ENCODE data around the gene AUTS2.
"Not testable (repeated sequence)": the region's sequence is repeated elsewhere in the genome, so short reads cannot be mapped to it uniquely, and the experiment has no call there.

AUTS2 gene

DNA sequence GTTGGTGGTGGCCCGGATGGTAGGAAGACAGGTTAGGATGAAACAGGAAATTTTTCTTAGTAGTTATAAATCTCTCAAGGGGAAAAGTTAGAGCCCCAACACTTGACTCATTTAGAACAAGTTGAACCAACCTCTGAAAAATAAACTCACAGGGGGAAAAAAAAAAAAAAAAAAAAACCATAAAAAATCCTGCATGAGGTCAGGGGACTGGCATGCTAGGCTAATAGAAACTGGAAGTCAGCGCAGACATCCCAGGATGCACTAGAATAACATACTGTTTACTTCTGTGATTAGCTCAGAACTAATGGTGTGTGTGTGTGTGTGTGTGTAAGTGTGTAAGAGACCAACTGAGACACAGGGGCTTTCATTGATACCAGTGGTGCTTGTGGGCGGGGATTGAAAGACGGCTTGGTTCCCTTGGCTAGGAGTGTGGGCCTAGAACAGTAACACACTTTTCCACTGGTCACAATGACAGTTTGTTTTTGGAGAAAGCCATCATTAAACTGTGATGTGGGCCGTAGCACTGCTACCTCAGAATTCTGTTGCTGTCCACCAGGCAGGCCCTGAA is 1042.1 kb downstream of the AUTS2 start:
- no peak for DNase-seq (ENCODE audit: extremely low read depth, low read depth)
- H3K4me3 ChIP-seq (replicated peaks; ENCODE audit: low read depth, low read length): no peak overlapping the region
- TF ChIP-seq, protein P1, sequence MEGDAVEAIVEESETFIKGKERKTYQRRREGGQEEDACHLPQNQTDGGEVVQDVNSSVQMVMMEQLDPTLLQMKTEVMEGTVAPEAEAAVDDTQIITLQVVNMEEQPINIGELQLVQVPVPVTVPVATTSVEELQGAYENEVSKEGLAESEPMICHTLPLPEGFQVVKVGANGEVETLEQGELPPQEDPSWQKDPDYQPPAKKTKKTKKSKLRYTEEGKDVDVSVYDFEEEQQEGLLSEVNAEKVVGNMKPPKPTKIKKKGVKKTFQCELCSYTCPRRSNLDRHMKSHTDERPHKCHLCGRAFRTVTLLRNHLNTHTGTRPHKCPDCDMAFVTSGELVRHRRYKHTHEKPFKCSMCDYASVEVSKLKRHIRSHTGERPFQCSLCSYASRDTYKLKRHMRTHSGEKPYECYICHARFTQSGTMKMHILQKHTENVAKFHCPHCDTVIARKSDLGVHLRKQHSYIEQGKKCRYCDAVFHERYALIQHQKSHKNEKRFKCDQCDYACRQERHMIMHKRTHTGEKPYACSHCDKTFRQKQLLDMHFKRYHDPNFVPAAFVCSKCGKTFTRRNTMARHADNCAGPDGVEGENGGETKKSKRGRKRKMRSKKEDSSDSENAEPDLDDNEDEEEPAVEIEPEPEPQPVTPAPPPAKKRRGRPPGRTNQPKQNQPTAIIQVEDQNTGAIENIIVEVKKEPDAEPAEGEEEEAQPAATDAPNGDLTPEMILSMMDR (IDR thresholded peaks at IDR 0.05; ENCODE audit: low read depth, low read length, missing control alignments): no peak

DNA sequence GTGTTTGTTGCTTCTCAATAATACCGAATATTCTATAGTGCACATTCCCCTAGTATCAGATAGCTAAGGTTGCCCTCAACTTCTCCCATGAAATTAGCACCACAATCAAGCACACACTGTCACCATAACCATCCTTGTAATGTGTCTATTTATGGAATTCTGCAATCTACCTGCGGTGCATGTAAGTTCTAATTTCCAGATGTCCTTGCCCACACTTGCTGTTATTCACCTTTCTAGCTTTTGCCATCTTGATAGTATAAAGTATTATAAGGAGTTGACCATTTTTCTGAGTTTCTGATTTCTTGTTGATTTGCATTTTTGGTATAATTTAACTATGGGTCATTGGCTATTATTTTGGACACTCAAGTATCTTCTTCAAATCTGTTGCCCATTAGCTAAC is 1043.6 kb downstream of the AUTS2 start:
- TF ChIP-seq, protein P1 (IDR thresholded peaks at IDR 0.05; ENCODE audit: low read depth, low read length, missing control alignments): no peak
- no peak for DNase-seq (ENCODE audit: extremely low read depth, low read depth)
- no peak overlapping the region for H3K4me3 ChIP-seq (replicated peaks; ENCODE audit: low read depth, low read length)

- TF ChIP-seq, protein P1 (IDR thresholded peaks at IDR 0.05; ENCODE audit: low read depth, low read length, missing control alignments): no peak
- H3K4me3 ChIP-seq (replicated peaks; ENCODE audit: low read depth, low read length): no peak overlapping the region
- no peak for DNase-seq (ENCODE audit: extremely low read depth, low read depth)
Measured at GRCh38 chr7:70645279-70645678, 1047.0 kb downstream of the AUTS2 start.

DNA sequence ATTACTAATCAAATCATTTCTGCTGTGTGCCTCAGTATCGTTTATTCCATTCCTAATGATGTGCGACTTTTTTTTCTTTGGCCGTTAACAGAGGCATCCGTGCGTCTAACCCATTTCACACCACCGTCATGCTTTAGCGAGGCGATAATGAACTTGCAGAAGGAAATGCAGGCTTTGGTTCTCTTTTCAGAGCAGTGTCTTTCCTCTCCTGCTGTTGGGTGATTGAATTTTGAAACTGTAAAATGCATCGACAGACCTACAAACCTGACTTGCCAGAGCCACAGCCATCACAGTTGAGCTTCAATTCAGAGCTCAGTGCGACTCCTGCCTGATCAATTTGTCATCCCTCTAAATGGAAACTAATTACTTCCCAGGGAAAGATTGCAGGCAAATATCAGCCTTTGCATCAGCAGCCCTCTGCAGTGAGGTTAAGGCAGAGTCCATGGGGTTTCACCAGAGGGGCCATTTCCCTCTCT is 1047.6 kb downstream of the AUTS2 start:
- no peak for DNase-seq (ENCODE audit: extremely low read depth, low read depth)
- TF ChIP-seq, protein P1 (IDR thresholded peaks at IDR 0.05; ENCODE audit: low read depth, low read length, missing control alignments): no peak
- no peak overlapping the region for H3K4me3 ChIP-seq (replicated peaks; ENCODE audit: low read depth, low read length)

DNA sequence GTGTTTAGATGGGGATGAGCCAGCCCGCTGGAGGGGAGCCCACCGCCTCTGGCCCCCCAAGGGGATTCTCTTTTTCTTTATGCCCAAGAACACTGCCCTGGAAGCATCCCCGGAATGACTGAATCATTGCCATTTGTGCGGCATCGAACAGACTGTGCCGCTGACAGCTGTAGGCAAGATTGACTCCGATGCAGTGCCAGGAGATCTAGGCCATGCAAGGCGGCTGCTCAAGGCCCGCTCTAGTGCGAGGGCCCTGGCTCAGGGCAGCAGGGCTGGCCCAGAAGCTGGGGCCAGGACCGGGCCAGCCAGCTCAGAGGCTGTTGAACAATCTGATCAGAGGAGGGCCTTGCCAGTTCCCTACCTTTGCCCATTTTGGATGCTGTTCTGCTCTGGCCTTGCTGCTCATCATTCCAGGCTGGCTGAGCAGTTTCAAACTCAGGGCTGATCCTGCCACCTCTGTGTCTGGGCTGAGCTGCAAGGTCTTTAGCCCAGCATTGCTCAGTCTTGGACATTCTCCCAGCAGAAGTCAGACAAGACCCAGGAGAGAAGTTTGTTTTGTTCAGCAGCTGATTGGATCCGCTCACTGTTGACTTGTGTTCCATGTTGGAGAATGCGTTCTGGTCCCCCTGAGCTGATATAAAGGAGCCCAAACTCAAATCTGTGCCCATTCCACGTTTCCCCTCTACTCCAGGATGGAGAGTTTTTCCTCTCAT is 1048.4 kb downstream of the AUTS2 start:
- no peak for DNase-seq (ENCODE audit: extremely low read depth, low read depth)
- TF ChIP-seq, protein P1 (IDR thresholded peaks at IDR 0.05; ENCODE audit: low read depth, low read length, missing control alignments): no peak
- H3K4me3 ChIP-seq (replicated peaks; ENCODE audit: low read depth, low read length): no peak overlapping the region

DNA sequence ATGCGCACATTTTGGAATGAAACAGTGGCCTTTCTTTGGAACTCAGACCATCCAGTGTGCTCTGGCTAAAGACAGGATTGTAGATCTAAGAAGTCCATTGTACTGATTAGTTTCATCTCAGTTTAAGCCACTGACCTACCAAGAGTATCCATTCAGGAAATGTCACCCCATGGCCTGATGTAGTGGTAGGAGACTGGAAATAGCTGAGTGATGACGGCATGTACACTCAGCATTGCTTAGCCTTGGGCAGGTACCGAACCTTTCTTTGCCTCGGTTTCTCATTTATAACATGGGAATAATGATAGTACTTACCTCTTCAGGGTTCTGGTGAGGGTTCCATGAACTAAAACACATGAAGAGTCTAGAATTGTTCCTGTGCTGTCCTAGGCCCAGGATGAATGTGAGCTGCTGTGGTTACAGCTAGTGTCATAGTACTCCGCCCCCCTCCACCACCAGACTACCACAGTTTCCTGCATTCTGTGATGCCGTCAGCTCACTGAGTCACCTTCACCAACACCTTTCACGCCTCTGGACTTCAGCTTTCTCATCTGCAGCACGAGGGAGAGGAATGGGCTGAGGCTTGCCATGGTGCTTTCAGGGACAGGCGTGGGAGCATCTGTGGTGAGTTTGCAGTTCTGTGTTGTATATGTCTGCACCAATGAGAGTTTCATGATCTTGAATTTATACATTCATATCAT is 1049.7 kb downstream of the AUTS2 start:
- TF ChIP-seq, protein P1 (IDR thresholded peaks at IDR 0.05; ENCODE audit: low read depth, low read length, missing control alignments): no peak
- no peak overlapping the region for H3K4me3 ChIP-seq (replicated peaks; ENCODE audit: low read depth, low read length)
- DNase-seq (ENCODE audit: extremely low read depth, low read depth): peak; percentile 25

GRCh38 chr7:70648499-70648861 is 1050.2 kb downstream of the AUTS2 start:
- not testable (repeated sequence) for H3K4me3 ChIP-seq (replicated peaks; ENCODE audit: low read depth, low read length); DNase-seq (ENCODE audit: extremely low read depth, low read depth)

Measured in HFF-Myc (cell line).